Smooth muscle cell (in vitro differentiated cells): ENCODE data around the gene ZNF543. TPM values are rescaled to one million over a fixed set of nuclear protein-coding genes. Genes with fewer than 3 reads are reported as not detected.

ENCODE experiments used
- DNase-seq: peaks from one replicate; lab custom pipeline; 2025; ENCODE audit not compliant: unreplicated experiment; lab: John Stamatoyannopoulos, UW
- H2AFZ ChIP-seq: fragments of 200-600 bp; sonication (generic); 2 replicates; pipeline ENCODE4 v1.6.0; 2016; ENCODE audit warnings: antibody characterized with exemption, low read depth, mild to moderate bottlenecking
- H3F3A ChIP-seq: fragments of 200-600 bp; sonication (generic); 2 replicates; pipeline ENCODE4 v1.6.0; 2017; ENCODE audit warnings: antibody characterized with exemption, low read depth
- H3K27ac ChIP-seq: fragments of 200-600 bp; sonication (generic); 2 replicates; pipeline ENCODE4 v1.5.1; 2016; ENCODE audit warnings: low read depth, mild to moderate bottlenecking
- H3K27me3 ChIP-seq: fragments of 200-600 bp; sonication (generic); 2 replicates; pipeline ENCODE4 v1.6.1; 2016; ENCODE audit warnings: low read depth, mild to moderate bottlenecking
- H3K36me3 ChIP-seq: fragments of 200-600 bp; sonication (generic); 2 replicates; pipeline ENCODE4 v1.5.1; 2016; ENCODE audit warnings: low read depth
- H3K4me1 ChIP-seq: fragments of 200-600 bp; sonication (generic); 2 replicates; pipeline ENCODE4 v1.5.1; 2016; ENCODE audit warnings: low read depth
- H3K4me2 ChIP-seq: fragments of 200-600 bp; sonication (generic); 2 replicates; pipeline ENCODE4 v1.6.0; 2016; ENCODE audit warnings: mild to moderate bottlenecking
- H3K4me3 ChIP-seq: fragments of 200-600 bp; sonication (generic); 2 replicates; pipeline ENCODE4 v1.5.1; 2016; ENCODE audit warnings: mild to moderate bottlenecking
- H3K79me2 ChIP-seq: fragments of 200-600 bp; sonication (generic); 2 replicates; pipeline ENCODE4 v1.6.0; 2016; ENCODE audit warnings: low read depth, mild to moderate bottlenecking
- H3K9ac ChIP-seq: fragments of 200-600 bp; sonication (generic); 2 replicates; pipeline ENCODE4 v1.6.0; 2016; ENCODE audit warnings: low read depth
- H3K9me3 ChIP-seq: fragments of 200-600 bp; sonication (generic); replicated peaks from 2 replicates; pipeline ENCODE4 v1.5.1; 2016; ENCODE audit warnings: low read depth
- H4K20me1 ChIP-seq: fragments of 200-600 bp; sonication (generic); 2 replicates; pipeline ENCODE4 v1.6.0; 2016; ENCODE audit warnings: low read depth
- CTCF ChIP-seq: fragments of 200-600 bp; sonication (generic); IDR thresholded peaks from 2 replicates; pipeline ENCODE4 v1.5.1; 2017; ENCODE audit warnings: borderline replicate concordance, mild to moderate bottlenecking, antibody characterized with exemption; ENCODE audit not compliant: insufficient read depth, poor library complexity, severe bottlenecking
- WGBS: methylation state at CpG from one replicate; pipeline ENCODE4 v1.1.7; 2016; ENCODE audit warnings: low lambda C conversion rate; 5-methylcytosine and 5-hydroxymethylcytosine counted together
- polyA plus RNA-seq: library from polyadenylated mRNA; unstranded; fragments of >200 nt; fragmentation: Nextera tagmentation; extraction: Ambion mirVana; gene quantifications from 2 replicates; pipeline ENCODE4 v1.2.1, GENCODE V29; 2016
- total RNA-seq: library from RNA; depleted of rRNA; stranded (reverse); fragments of >200 nt; gene quantifications from 2 replicates; pipeline ENCODE4 v1.2.3, GENCODE V29; 2014

Gene ZNF543
- total and polyA plus RNA-seq, 2 experiments from 2014 or later, result 1.1 to 5.1 TPM

- no peaks in the 10 kb centered on the region for H3K4me1 ChIP-seq
- H3K9ac ChIP-seq, result no peak overlapping the region
- no peaks in the 10 kb centered on the region for H3K27me3 ChIP-seq
- no peak overlapping the region for H3K4me3 ChIP-seq
- no peak for TF ChIP-seq CTCF
- no peak overlapping the region for H2AFZ ChIP-seq
- H3K36me3 ChIP-seq, result peaks cover 21% of the 10 kb centered on the region
- no peak for DNase-seq
- 99% methylated on average over 3 of the region's 3 CpGs for whole genome bisulfite sequencing
- H3K9me3 ChIP-seq, result peaks cover 19% of the 10 kb centered on the region
- H3K79me2 ChIP-seq, result no peaks in the 10 kb centered on the region
- no peak overlapping the region for H3K4me2 ChIP-seq
- H3F3A ChIP-seq, result no peaks in the 10 kb centered on the region
- no peaks in the 10 kb centered on the region for H4K20me1 ChIP-seq
- H3K27ac ChIP-seq, result no peak overlapping the region
Observed at GRCh38 chr19:57377498-57378146, 57.4 kb downstream of the ZNF543 start.

Other genes starting within 250 kb of the ZNF543 start
- gene USP29, start 200.5 kb upstream of the ZNF543 start, total RNA-seq, result not detected in 2 replicates
- not detected in 2 replicates for gene USP29, start 200.5 kb upstream of the ZNF543 start, polyA plus RNA-seq
- not detected in 2 replicates for gene ZIM3, start 175.3 kb upstream of the ZNF543 start, total RNA-seq
- gene ZIM3, start 175.3 kb upstream of the ZNF543 start, polyA plus RNA-seq, result not detected in 2 replicates
- not detected in 2 replicates for gene DUXA, start 153.0 kb upstream of the ZNF543 start, total RNA-seq
- not detected in 2 replicates for gene DUXA, start 153.0 kb upstream of the ZNF543 start, polyA plus RNA-seq
- gene ZNF264, start 129.0 kb upstream of the ZNF543 start, total RNA-seq, result 21.6 and 26.0 TPM in 2 replicates
- gene ZNF264, start 129.0 kb upstream of the ZNF543 start, polyA plus RNA-seq, result 3.5 and 6.8 TPM in 2 replicates
- 1.7 and 2.8 TPM in 2 replicates for gene AURKC, start 89.4 kb upstream of the ZNF543 start, total RNA-seq
- 0.27 and 2.2 TPM in 2 replicates for gene AURKC, start 89.4 kb upstream of the ZNF543 start, polyA plus RNA-seq
- 28.9 and 33.4 TPM in 2 replicates for gene ZNF805, start 79.8 kb upstream of the ZNF543 start, total RNA-seq
- 3.4 and 5.6 TPM in 2 replicates for gene ZNF805, start 79.8 kb upstream of the ZNF543 start, polyA plus RNA-seq
- 85.2 and 103 TPM in 2 replicates for gene ZNF460, start 40.0 kb upstream of the ZNF543 start, total RNA-seq
- gene ZNF460, start 40.0 kb upstream of the ZNF543 start, polyA plus RNA-seq, result 1.7 and 3.5 TPM in 2 replicates
- gene ZNF304, start 30.8 kb downstream of the ZNF543 start, total RNA-seq, result 6.8 and 9.6 TPM in 2 replicates
- gene ZNF304, start 30.8 kb downstream of the ZNF543 start, polyA plus RNA-seq, result 3.5 and 3.9 TPM in 2 replicates
- 25.4 and 34.4 TPM in 2 replicates for gene TRAPPC2B, start 43.1 kb downstream of the ZNF543 start, total RNA-seq
- gene TRAPPC2B, start 43.1 kb downstream of the ZNF543 start, polyA plus RNA-seq, result 36.3 and 42.6 TPM in 2 replicates
- 4.0 and 4.9 TPM in 2 replicates for gene ZNF547, start 43.1 kb downstream of the ZNF543 start, total RNA-seq
- gene ZNF547, start 43.1 kb downstream of the ZNF543 start, polyA plus RNA-seq, result 0.71 and 2.5 TPM in 2 replicates
- gene ZNF548, start 69.4 kb downstream of the ZNF543 start, total RNA-seq, result 26.9 and 27.3 TPM in 2 replicates
- 12.3 and 13.1 TPM in 2 replicates for gene ZNF548, start 69.4 kb downstream of the ZNF543 start, polyA plus RNA-seq
- gene ZNF17, start 90.7 kb downstream of the ZNF543 start, total RNA-seq, result 4.3 and 7.0 TPM in 2 replicates
- 0.95 and 3.1 TPM in 2 replicates for gene ZNF17, start 90.7 kb downstream of the ZNF543 start, polyA plus RNA-seq
- 4.0 and 9.4 TPM in 2 replicates for gene ZNF749, start 114.9 kb downstream of the ZNF543 start, total RNA-seq
- 1.6 and 3.1 TPM in 2 replicates for gene ZNF749, start 114.9 kb downstream of the ZNF543 start, polyA plus RNA-seq
- 0.45 and 0.67 TPM in 2 replicates for gene VN1R1, start 136.7 kb downstream of the ZNF543 start, total RNA-seq
- 0.50 TPM in 1 of 2 replicates, not detected in the other for gene VN1R1, start 136.7 kb downstream of the ZNF543 start, polyA plus RNA-seq
- 8.2 and 11.2 TPM in 2 replicates for gene ZNF772, start 157.1 kb downstream of the ZNF543 start, total RNA-seq
- gene ZNF772, start 157.1 kb downstream of the ZNF543 start, polyA plus RNA-seq, result 1.4 and 2.1 TPM in 2 replicates
- 11.5 and 20.5 TPM in 2 replicates for gene ZNF419, start 167.3 kb downstream of the ZNF543 start, total RNA-seq
- gene ZNF419, start 167.3 kb downstream of the ZNF543 start, polyA plus RNA-seq, result 9.4 and 9.8 TPM in 2 replicates
- 7.9 and 17.2 TPM in 2 replicates for gene ZNF773, start 179.5 kb downstream of the ZNF543 start, total RNA-seq
- gene ZNF773, start 179.5 kb downstream of the ZNF543 start, polyA plus RNA-seq, result 7.3 and 9.6 TPM in 2 replicates
- gene ZNF549, start 206.9 kb downstream of the ZNF543 start, total RNA-seq, result 7.0 TPM in 2 replicates
- gene ZNF549, start 206.9 kb downstream of the ZNF543 start, polyA plus RNA-seq, result 4.4 and 4.7 TPM in 2 replicates
- gene ZNF550, start 239.4 kb downstream of the ZNF543 start, total RNA-seq, result 5.1 and 6.3 TPM in 2 replicates
- 3.6 and 5.9 TPM in 2 replicates for gene ZNF550, start 239.4 kb downstream of the ZNF543 start, polyA plus RNA-seq